A549 (cell line): Measurements from ENCODE around the gene DHX38.

ENCODE experiments used
- CHD2 ChIP-seq: fragments of 150-350 bp; IDR thresholded peaks from 2 replicates; pipeline ENCODE4 v1.6.1; 2014; ENCODE audit warnings: low read length; ENCODE audit not compliant: partially characterized antibody
- EHF ChIP-seq: fragments of 250-450 bp; sonication (Bioruptor Pico); IDR thresholded peaks from 2 replicates; pipeline ENCODE4 v1.5.0; 2020; ENCODE audit warnings: mild to moderate bottlenecking
- JUN ChIP-seq, 2 experiments: fragments of >200 bp; sonication (Bioruptor Twin); formaldehyde crosslinking; IDR thresholded peaks; 2 replicates in 1 of 2; 3 replicates in 1 of 2; pipeline ENCODE4 v1.6.1; 2016 to 2017
- KDM1A ChIP-seq: fragments of 200-600 bp; sonication (generic); IDR thresholded peaks from 2 replicates; pipeline ENCODE4 v1.6.1; 2016; ENCODE audit warnings: low read depth, mild to moderate bottlenecking
- MAX ChIP-seq: IDR thresholded peaks from 2 replicates; pipeline ENCODE4 v1.6.1; 2012
- POLR2A ChIP-seq: IDR thresholded peaks from 2 replicates; pipeline ENCODE4 v1.6.1; 2012; ENCODE audit warnings: mild to moderate bottlenecking, low read length
- POLR2AphosphoS2 ChIP-seq: conservative IDR thresholded peaks from 2 replicates; pipeline ENCODE4 v1.6.1; 2012; ENCODE audit warnings: low read length, improper control_type of control experiment, inconsistent platforms
- RFX5 ChIP-seq: fragments of 450-650 bp; IDR thresholded peaks from 2 replicates; pipeline ENCODE4 v1.7.1; 2014; ENCODE audit warnings: antibody characterized with exemption, mild to moderate bottlenecking, moderate library complexity
- TF ChIP-seq, protein P1 (sequence below): fragments of >200 bp; sonication (Bioruptor Twin); formaldehyde crosslinking; IDR thresholded peaks from 3 replicates; pipeline ENCODE4 v1.5.1; 2016

DNA sequence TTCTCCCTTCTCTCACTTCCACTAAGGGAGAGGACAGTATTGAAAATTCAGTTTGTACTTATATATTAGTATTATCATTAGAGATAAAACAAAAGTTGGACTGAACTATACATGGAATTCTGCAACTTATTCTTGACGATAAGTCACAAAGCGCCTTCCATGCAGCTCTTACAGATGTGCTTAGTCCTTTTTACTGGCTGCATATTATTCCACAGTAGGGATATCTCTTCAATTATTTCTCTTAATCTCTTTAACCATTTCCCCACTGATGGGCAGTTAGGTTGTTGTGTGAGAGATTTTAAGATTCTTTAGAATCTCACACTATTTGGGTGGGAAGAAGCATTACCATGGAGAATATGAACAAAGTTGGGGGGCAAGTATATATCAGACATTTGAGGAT is 46.3 kb downstream of the DHX38 start:
- TF ChIP-seq MAX (no peak), KDM1A (no peak), JUN (IDR thresholded peaks at IDR 0.05) (no peak), POLR2AphosphoS2 (no peak), CHD2 (no peak), EHF (CRISPR knock-in tag) (no peak), POLR2A (no peak), RFX5 (no peak)
- TF ChIP-seq, protein P1, sequence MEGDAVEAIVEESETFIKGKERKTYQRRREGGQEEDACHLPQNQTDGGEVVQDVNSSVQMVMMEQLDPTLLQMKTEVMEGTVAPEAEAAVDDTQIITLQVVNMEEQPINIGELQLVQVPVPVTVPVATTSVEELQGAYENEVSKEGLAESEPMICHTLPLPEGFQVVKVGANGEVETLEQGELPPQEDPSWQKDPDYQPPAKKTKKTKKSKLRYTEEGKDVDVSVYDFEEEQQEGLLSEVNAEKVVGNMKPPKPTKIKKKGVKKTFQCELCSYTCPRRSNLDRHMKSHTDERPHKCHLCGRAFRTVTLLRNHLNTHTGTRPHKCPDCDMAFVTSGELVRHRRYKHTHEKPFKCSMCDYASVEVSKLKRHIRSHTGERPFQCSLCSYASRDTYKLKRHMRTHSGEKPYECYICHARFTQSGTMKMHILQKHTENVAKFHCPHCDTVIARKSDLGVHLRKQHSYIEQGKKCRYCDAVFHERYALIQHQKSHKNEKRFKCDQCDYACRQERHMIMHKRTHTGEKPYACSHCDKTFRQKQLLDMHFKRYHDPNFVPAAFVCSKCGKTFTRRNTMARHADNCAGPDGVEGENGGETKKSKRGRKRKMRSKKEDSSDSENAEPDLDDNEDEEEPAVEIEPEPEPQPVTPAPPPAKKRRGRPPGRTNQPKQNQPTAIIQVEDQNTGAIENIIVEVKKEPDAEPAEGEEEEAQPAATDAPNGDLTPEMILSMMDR = no peak
